ENCODE measurements around the gene XRN1.
A peak's percentile ranks its signal among the peaks of the same experiment; 100 is the strongest.
"Not testable (repeated sequence)": the region's sequence is repeated elsewhere in the genome, so short reads cannot be mapped to it uniquely, and the experiment has no call there.

XRN1 gene

GRCh38 chr3:142374687-142375086 lies 73.2 kb downstream of the XRN1 start:
- H3K4me1 ChIP-seq (ENCODE audit: insufficient read depth, poor library complexity, severe bottlenecking), result no peaks in the 10 kb centered on the region
- ATAC-seq (ENCODE audit: low read depth), result no peak
- H3K4me3 ChIP-seq (ENCODE audit: severe bottlenecking), result no peak overlapping the region
- H3K27ac ChIP-seq (ENCODE audit: poor library complexity, severe bottlenecking), result no peak overlapping the region
- H3K9me3 ChIP-seq (ENCODE audit: severe bottlenecking), result no peaks in the 10 kb centered on the region
- H3K36me3 ChIP-seq (ENCODE audit: low read depth), result peaks cover 48% of the 10 kb centered on the region
- no peak for TF ChIP-seq CTCF (IDR thresholded peaks at IDR 0.05; ENCODE audit: poor library complexity, severe bottlenecking)
- H3K27me3 ChIP-seq (ENCODE audit: insufficient read depth, poor library complexity, severe bottlenecking), result no peaks in the 10 kb centered on the region
- DNase-seq (ENCODE audit: low spot score), result no peak

GRCh38 chr3:142369576-142369975 lies 78.3 kb downstream of the XRN1 start:
- H3K4me3 ChIP-seq (ENCODE audit: severe bottlenecking); H3K27ac ChIP-seq (ENCODE audit: poor library complexity, severe bottlenecking); H3K27me3 ChIP-seq (ENCODE audit: insufficient read depth, poor library complexity, severe bottlenecking); DNase-seq (ENCODE audit: low spot score); H3K9me3 ChIP-seq (ENCODE audit: severe bottlenecking); H3K4me1 ChIP-seq (ENCODE audit: insufficient read depth, poor library complexity, severe bottlenecking); ATAC-seq (ENCODE audit: low read depth): not testable (repeated sequence)
- peaks cover 44% of the 10 kb centered on the region for H3K36me3 ChIP-seq (ENCODE audit: low read depth)

GRCh38 chr3:142366434-142366833 lies 81.4 kb downstream of the XRN1 start:
- Histone ChIP-seq H3K9me3 (ENCODE audit: severe bottlenecking) (no peaks in the 10 kb centered on the region), H3K36me3 (ENCODE audit: low read depth) (peaks cover 57% of the 10 kb centered on the region), H3K27ac (ENCODE audit: poor library complexity, severe bottlenecking) (no peak overlapping the region), H3K4me1 (ENCODE audit: insufficient read depth, poor library complexity, severe bottlenecking) (no peaks in the 10 kb centered on the region), H3K27me3 (ENCODE audit: insufficient read depth, poor library complexity, severe bottlenecking) (no peaks in the 10 kb centered on the region), H3K4me3 (ENCODE audit: severe bottlenecking) (no peak overlapping the region)
- no peak for ATAC-seq (ENCODE audit: low read depth)
- TF ChIP-seq CTCF (IDR thresholded peaks at IDR 0.05; ENCODE audit: poor library complexity, severe bottlenecking), result peak; percentile 12
- DNase-seq (ENCODE audit: low spot score), result no peak

GRCh38 chr3:142363936-142364467 lies 83.8 kb downstream of the XRN1 start:
- Histone ChIP-seq H3K27ac (ENCODE audit: poor library complexity, severe bottlenecking) (no peak overlapping the region), H3K27me3 (ENCODE audit: insufficient read depth, poor library complexity, severe bottlenecking) (no peaks in the 10 kb centered on the region), H3K4me3 (ENCODE audit: severe bottlenecking) (no peak overlapping the region), H3K9me3 (ENCODE audit: severe bottlenecking) (no peaks in the 10 kb centered on the region), H3K4me1 (ENCODE audit: insufficient read depth, poor library complexity, severe bottlenecking) (no peaks in the 10 kb centered on the region), H3K36me3 (ENCODE audit: low read depth) (peaks cover 45% of the 10 kb centered on the region)
- DNase-seq (ENCODE audit: low spot score), result no peak
- TF ChIP-seq CTCF (IDR thresholded peaks at IDR 0.05; ENCODE audit: poor library complexity, severe bottlenecking), result no peak
- ATAC-seq (ENCODE audit: low read depth), result no peak

GRCh38 chr3:142363433-142363832 lies 84.4 kb downstream of the XRN1 start:
- not testable (repeated sequence) for DNase-seq (ENCODE audit: low spot score); H3K9me3 ChIP-seq (ENCODE audit: severe bottlenecking); H3K27me3 ChIP-seq (ENCODE audit: insufficient read depth, poor library complexity, severe bottlenecking); H3K27ac ChIP-seq (ENCODE audit: poor library complexity, severe bottlenecking); ATAC-seq (ENCODE audit: low read depth); H3K4me3 ChIP-seq (ENCODE audit: severe bottlenecking); H3K4me1 ChIP-seq (ENCODE audit: insufficient read depth, poor library complexity, severe bottlenecking)
- H3K36me3 ChIP-seq (ENCODE audit: low read depth), result peaks cover 40% of the 10 kb centered on the region

- Histone ChIP-seq H3K4me1 (ENCODE audit: insufficient read depth, poor library complexity, severe bottlenecking) (no peaks in the 10 kb centered on the region), H3K27me3 (ENCODE audit: insufficient read depth, poor library complexity, severe bottlenecking) (no peaks in the 10 kb centered on the region), H3K4me3 (ENCODE audit: severe bottlenecking) (no peak overlapping the region), H3K36me3 (ENCODE audit: low read depth) (peaks cover 56% of the 10 kb centered on the region), H3K9me3 (ENCODE audit: severe bottlenecking) (no peaks in the 10 kb centered on the region), H3K27ac (ENCODE audit: poor library complexity, severe bottlenecking) (no peak overlapping the region)
- ATAC-seq (ENCODE audit: low read depth) (no peak), DNase-seq (ENCODE audit: low spot score) (no peak)
- TF ChIP-seq CTCF (IDR thresholded peaks at IDR 0.05; ENCODE audit: poor library complexity, severe bottlenecking), result no peak
Observed at GRCh38 chr3:142359367-142359766, 88.5 kb downstream of the XRN1 start.

Measured in RWPE2 (cell line).